Measurements from ENCODE around the gene FADS6.

DNA sequence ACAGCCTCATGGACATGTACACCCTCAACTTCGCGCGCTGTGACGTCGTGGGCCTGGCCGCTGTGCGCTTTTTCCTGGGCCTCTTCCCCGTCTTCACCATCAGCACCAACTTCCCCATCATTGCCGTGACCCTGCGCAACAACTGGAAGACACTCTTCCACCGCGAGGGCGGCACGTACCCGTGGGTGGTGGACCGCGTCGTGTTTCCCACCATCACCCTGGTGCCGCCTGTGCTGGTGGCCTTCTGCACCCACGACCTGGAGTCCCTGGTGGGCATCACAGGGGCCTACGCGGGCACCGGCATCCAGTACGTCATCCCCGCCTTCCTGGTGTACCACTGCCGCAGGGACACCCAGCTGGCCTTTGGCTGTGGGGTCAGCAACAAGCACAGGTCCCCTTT is 57.2 kb downstream of the FADS6 start:
- no peak for TF ChIP-seq CTCF (IDR thresholded peaks at IDR 0.05)
- no peak for TF ChIP-seq ZFX (IDR thresholded peaks at IDR 0.05; ENCODE audit: borderline replicate concordance)
